Measurements from ENCODE around the gene AFTPH. TPM values are rescaled to one million over a fixed set of nuclear protein-coding genes. Genes with fewer than 3 reads are reported as not detected.

The AFTPH gene
- total and polyA plus RNA-seq, 7 donors = 12.0 to 26.8 (median 13.1) TPM

GRCh38 chr2:64568836-64569235, 44.7 kb downstream of the AFTPH start:
- H3K36me3 ChIP-seq (ENCODE audit: insufficient read depth in 1 of 2, low read depth in 1 of 2) = peaks cover 3 to 49% of the 10 kb centered on the region in 2 donors
- no peak overlapping the region for H3K27ac ChIP-seq
- TF ChIP-seq CTCF (IDR thresholded peaks at IDR 0.05) = no peak
- peaks cover 11% of the 10 kb centered on the region for H3K4me1 ChIP-seq
- no peaks in the 10 kb centered on the region for H3K9me3 ChIP-seq
- H3K27me3 ChIP-seq (ENCODE audit: insufficient read depth in 3 of 3, low read length in 2 of 3) = no peaks in the 10 kb centered on the region
- no peak overlapping the region for H3K4me3 ChIP-seq
- ATAC-seq (no peak), DNase-seq (no peak)
- intact Hi-C loops (cut with DNase I) = no loop called here
- WGBS, 3 donors = 93 to 98% (median 95%) methylated on average over 7 of the region's 7 CpGs

- no peak for TF ChIP-seq CTCF (IDR thresholded peaks at IDR 0.05)
These were observed 50.7 kb downstream of the AFTPH start for GRCh38 chr2:64574871-64575270.

GRCh38 chr2:64581018-64581417, 56.9 kb downstream of the AFTPH start:
- intact Hi-C loops (cut with DNase I) = no loop called here
- H3K9me3 ChIP-seq = no peaks in the 10 kb centered on the region
- H3K4me3 ChIP-seq = no peak overlapping the region
- DNase-seq (no peak), ATAC-seq (no peak)
- whole genome bisulfite sequencing, 3 donors = 87 to 90% (median 88%) methylated on average over 2 of the region's 2 CpGs
- TF ChIP-seq CTCF (IDR thresholded peaks at IDR 0.05) = no peak
- peaks cover 6 to 76% of the 10 kb centered on the region in 2 donors for H3K36me3 ChIP-seq (ENCODE audit: insufficient read depth in 1 of 2, low read depth in 1 of 2)
- no peaks in the 10 kb centered on the region for H3K4me1 ChIP-seq
- no peak overlapping the region for H3K27ac ChIP-seq
- no peaks in the 10 kb centered on the region for H3K27me3 ChIP-seq (ENCODE audit: insufficient read depth in 3 of 3, low read length in 2 of 3)

More at GRCh38 chr2:64574871-64575270, 50.7 kb downstream of the AFTPH start:
- ATAC-seq (no peak), DNase-seq (no peak)
- H3K4me1 ChIP-seq = no peaks in the 10 kb centered on the region
- no peaks in the 10 kb centered on the region for H3K27me3 ChIP-seq (ENCODE audit: insufficient read depth in 3 of 3, low read length in 2 of 3)
- no peak overlapping the region for H3K4me3 ChIP-seq
- H3K27ac ChIP-seq = no peak overlapping the region
- 85 to 97% (median 93%) methylated on average over 1 of the region's 1 CpG for WGBS, 3 donors
- H3K9me3 ChIP-seq = no peaks in the 10 kb centered on the region
- intact Hi-C loops (cut with DNase I) = no loop called here
- peaks cover 11 to 89% of the 10 kb centered on the region in 2 donors for H3K36me3 ChIP-seq (ENCODE audit: insufficient read depth in 1 of 2, low read depth in 1 of 2)

GRCh38 chr2:64581777-64582539, 57.8 kb downstream of the AFTPH start:
- WGBS, 3 donors = 83 to 96% (median 92%) methylated on average over 1 of the region's 1 CpG
- no peak for DNase-seq

More at GRCh38 chr2:64581777-64582539, 57.8 kb downstream of the AFTPH start:
- H3K9me3 ChIP-seq = no peaks in the 10 kb centered on the region
- H3K36me3 ChIP-seq (ENCODE audit: insufficient read depth in 1 of 2, low read depth in 1 of 2) = peaks cover 7 to 75% of the 10 kb centered on the region in 2 donors
- H3K4me3 ChIP-seq = no peak overlapping the region
- no peak overlapping the region for H3K27ac ChIP-seq
- ATAC-seq = no peak
- no peaks in the 10 kb centered on the region for H3K4me1 ChIP-seq
- intact Hi-C loops (cut with DNase I) = no loop called here
- no peak for TF ChIP-seq CTCF (IDR thresholded peaks at IDR 0.05)
- no peaks in the 10 kb centered on the region for H3K27me3 ChIP-seq (ENCODE audit: insufficient read depth in 3 of 3, low read length in 2 of 3)

All from psoas muscle (tissue), 8 donors.